Right atrium auricular region (tissue), 2 donors: ENCODE results near the gene SLC38A2. TPM values are rescaled to one million over a fixed set of nuclear protein-coding genes. Genes with fewer than 3 reads are reported as not detected.

ENCODE experiments used
- DNase-seq: peaks from one replicate; pipeline ENCODE4 v3.0.0-alpha.2; 2019; ENCODE audit warnings: low spot score
- H3K27ac ChIP-seq, 2 donors: fragments of 200-600 bp; sonication (generic); 1 replicate in 1 of 2; 2 replicates in 1 of 2; pipeline ENCODE4 v1.5.1; 2016 to 2019
- H3K27me3 ChIP-seq, 2 donors: fragments of 200-600 bp; sonication (generic); one replicate each; pipeline versions ENCODE4 v1.5.1 to v1.6.0; 2017 to 2019
- H3K36me3 ChIP-seq: fragments of 200-600 bp; sonication (generic); one replicate; pipeline ENCODE4 v1.5.1; 2016
- H3K4me1 ChIP-seq, 2 donors: fragments of 200-600 bp; sonication (generic); one replicate each; pipeline versions ENCODE4 v1.5.1 to v1.6.0; 2017 to 2019
- H3K4me3 ChIP-seq, 2 donors: fragments of 200-600 bp; sonication (generic); 1 replicate in 1 of 2; 2 replicates in 1 of 2; pipeline ENCODE4 v1.5.1; 2017 to 2019; ENCODE audit warnings: mild to moderate bottlenecking in 1 of 2, moderate library complexity in 1 of 2
- H3K9me3 ChIP-seq, 2 donors: fragments of 200-600 bp; sonication (generic); one replicate each; pipeline ENCODE4 v1.5.1; 2019
- total RNA-seq, 2 donors: library from RNA; depleted of rRNA; stranded (reverse); fragments of >200 nt; gene quantifications; one replicate each; pipeline ENCODE4 v1.1.0, GENCODE V29; 2016
- TF ChIP-seq, protein P1 (sequence below), 2 donors: fragments of 200-600 bp; sonication (generic); IDR thresholded peaks; one replicate each; pipeline ENCODE4 v1.5.1; 2019; ENCODE audit warnings: antibody characterized with exemption in 2 of 2

Gene SLC38A2
- total RNA-seq, 2 donors from 2014 or later: 192 to 204 TPM

DNA sequence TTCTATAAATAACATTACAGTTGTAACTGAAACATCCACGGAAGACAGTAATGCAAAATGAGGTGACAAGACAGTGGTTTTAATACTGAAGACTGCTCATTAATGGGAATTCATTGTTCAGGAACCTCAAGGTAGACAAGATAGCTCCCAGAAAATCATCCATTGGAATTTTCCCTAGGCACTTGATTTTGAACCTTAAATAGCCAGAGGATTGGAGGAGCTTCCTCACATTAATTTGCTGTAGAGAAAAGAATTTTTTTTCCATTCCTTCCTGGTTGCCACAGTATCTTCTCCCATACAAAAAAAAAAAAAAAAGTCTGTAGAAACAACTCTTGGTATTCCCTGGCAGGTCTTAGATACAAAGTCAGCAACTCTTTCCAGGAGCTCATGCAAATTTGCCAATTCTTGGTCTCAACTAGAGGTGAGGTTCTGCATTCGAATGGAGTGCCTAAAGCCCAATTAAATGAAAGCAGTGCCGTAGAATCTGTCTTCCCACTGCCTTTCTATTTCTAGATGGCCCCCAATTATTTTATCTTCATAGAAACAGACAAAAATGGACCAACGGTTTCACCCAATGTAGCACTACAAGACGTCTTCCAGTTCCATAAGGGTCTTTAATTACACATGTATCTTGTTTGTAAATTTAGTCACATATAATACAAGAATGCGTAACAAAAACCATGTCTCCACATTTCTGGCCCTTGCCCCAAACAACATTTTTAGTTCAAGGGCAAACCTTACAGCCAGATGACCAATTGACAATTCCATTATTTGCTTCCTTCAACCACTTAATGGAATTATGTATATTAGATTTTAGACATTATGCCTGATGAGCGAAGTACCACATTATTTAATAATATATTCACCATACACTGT is 13.5 kb downstream of the SLC38A2 start:
- no peak for DNase-seq
- TF ChIP-seq, protein P1, sequence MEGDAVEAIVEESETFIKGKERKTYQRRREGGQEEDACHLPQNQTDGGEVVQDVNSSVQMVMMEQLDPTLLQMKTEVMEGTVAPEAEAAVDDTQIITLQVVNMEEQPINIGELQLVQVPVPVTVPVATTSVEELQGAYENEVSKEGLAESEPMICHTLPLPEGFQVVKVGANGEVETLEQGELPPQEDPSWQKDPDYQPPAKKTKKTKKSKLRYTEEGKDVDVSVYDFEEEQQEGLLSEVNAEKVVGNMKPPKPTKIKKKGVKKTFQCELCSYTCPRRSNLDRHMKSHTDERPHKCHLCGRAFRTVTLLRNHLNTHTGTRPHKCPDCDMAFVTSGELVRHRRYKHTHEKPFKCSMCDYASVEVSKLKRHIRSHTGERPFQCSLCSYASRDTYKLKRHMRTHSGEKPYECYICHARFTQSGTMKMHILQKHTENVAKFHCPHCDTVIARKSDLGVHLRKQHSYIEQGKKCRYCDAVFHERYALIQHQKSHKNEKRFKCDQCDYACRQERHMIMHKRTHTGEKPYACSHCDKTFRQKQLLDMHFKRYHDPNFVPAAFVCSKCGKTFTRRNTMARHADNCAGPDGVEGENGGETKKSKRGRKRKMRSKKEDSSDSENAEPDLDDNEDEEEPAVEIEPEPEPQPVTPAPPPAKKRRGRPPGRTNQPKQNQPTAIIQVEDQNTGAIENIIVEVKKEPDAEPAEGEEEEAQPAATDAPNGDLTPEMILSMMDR (IDR thresholded peaks at IDR 0.05): no peak
- Histone ChIP-seq H3K27me3 (no peaks in the 10 kb centered on the region), H3K27ac (no peak overlapping the region), H3K4me3 (no peak overlapping the region), H3K36me3 (peaks cover 58% of the 10 kb centered on the region), H3K9me3 (no peaks in the 10 kb centered on the region), H3K4me1 (peaks cover 0 to 32% of the 10 kb centered on the region in 2 donors)

DNA sequence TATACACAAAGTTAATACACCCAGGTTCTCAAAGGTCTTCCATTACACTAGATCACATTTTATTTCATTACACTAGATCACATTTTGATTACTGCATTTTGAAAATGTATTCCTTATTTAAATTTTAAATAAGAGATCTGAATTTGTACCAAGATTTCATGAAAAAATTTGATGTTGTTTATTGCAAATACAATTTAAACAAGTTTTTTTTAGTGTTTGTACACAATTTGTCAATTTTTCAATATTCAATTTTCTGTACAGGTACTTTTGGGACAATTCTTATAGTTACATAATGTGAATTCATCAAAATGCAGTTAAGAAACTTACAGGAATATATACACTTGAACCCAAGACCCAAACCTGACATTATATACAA is 14.3 kb downstream of the SLC38A2 start:
- Histone ChIP-seq H3K27me3 (no peaks in the 10 kb centered on the region), H3K4me1 (peaks cover 0 to 25% of the 10 kb centered on the region in 2 donors), H3K4me3 (no peak overlapping the region), H3K36me3 (peaks cover 51% of the 10 kb centered on the region), H3K27ac (no peak overlapping the region), H3K9me3 (no peaks in the 10 kb centered on the region)
- DNase-seq: no peak
- TF ChIP-seq, protein P1 (IDR thresholded peaks at IDR 0.05): no peak

DNA sequence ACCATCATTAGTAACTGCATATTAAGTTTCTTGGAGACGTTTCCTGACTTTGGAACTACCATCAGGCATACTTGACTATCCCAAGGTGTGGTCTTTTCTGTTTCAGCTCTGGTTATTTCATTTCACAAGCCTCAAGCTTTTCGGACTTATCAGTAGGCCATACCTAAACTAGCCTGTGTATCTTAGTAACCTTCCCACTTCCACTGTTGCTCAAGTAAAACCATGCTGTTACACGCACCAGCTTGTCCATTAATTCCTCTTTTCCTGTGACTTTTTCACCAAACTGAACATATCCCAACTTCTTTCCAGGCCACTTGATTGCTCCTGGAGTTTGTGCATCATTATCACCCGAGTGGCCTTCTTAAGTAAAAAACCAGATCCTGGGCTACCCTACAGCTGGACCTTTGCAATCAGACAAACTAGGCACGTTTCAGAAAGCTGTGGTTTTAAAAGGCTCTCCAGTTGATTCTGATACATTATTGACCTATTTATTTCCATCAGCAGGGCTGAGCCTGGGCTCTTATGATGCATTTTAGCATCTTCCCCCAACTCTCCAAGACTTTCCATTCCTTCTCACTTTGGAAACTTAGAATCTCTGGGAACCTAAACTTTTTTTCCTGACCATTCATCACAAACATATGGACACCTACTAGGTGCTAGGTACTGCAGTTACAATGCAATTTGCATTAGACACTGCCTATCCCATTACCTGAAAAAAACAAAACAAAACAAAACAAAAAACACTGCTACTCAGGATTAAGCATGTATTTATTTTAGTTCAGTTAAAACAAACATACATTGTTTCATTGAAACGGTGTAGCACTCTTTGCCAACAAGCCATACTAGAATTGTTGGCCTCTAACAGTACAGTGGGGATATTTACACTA is 14.9 kb downstream of the SLC38A2 start:
- TF ChIP-seq, protein P1 (IDR thresholded peaks at IDR 0.05): no peak
- Histone ChIP-seq H3K27ac (no peak overlapping the region), H3K4me3 (no peak overlapping the region), H3K9me3 (no peaks in the 10 kb centered on the region), H3K4me1 (peaks cover 0 to 20% of the 10 kb centered on the region in 2 donors), H3K27me3 (no peaks in the 10 kb centered on the region), H3K36me3 (peaks cover 45% of the 10 kb centered on the region)
- no peak for DNase-seq

DNA sequence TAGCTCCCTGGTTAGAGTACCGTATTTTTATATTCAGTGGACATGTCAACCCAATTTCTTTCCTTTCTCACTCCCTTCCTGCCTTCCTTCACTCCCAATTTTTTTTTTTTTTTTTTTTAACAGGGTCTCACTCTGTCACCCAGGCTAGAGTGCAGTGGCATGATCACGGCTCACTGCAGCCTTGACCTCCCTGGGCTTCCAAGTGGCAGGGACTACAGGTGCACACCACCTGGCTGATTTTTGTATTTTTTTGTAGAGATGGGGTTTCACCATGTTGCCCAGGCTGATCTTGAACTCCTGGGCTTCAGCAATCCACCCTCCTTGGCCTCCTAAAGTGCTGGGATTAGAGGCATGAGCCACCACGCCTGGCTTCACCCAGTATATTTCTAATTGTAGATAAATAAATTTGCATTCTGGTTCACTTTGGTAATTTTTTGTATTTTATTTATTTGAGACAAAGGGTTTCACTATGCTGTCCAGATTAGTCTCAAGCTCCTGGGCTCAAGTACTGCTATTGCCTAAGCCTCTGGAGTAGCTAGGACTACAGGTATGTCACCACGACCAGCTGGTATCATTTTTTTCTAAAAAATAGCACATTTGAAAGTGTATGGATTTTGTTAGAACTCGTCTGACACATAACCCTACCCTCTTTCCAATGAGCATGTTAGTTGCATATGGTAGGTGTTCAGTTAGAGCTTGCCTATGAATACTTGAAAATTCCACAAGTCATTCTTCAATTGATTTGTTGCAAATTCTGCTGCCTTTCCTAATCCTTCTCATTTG is 15.7 kb downstream of the SLC38A2 start:
- Histone ChIP-seq H3K9me3 (no peaks in the 10 kb centered on the region), H3K27ac (no peak overlapping the region), H3K4me1 (peaks cover 0 to 12% of the 10 kb centered on the region in 2 donors), H3K4me3 (no peak overlapping the region), H3K36me3 (peaks cover 37% of the 10 kb centered on the region), H3K27me3 (no peaks in the 10 kb centered on the region)
- no peak for DNase-seq
- TF ChIP-seq, protein P1 (IDR thresholded peaks at IDR 0.05): no peak

GRCh38 chr12:46354802-46355199 is 17.8 kb downstream of the SLC38A2 start:
- Histone ChIP-seq H3K4me1 (no peaks in the 10 kb centered on the region), H3K4me3 (no peak overlapping the region), H3K27ac (no peak overlapping the region), H3K36me3 (peaks cover 16% of the 10 kb centered on the region), H3K27me3 (no peaks in the 10 kb centered on the region), H3K9me3 (no peaks in the 10 kb centered on the region)
- TF ChIP-seq, protein P1 (IDR thresholded peaks at IDR 0.05): no peak
- no peak for DNase-seq
